Spleen (tissue), 7 donors: ENCODE measurements around the gene PRDM5.

Experiments used
- CTCF ChIP-seq, 11 experiments: fragments of 200-600 bp in 7 of 11; fragments of 450-650 bp in 4 of 11; sonication (generic) in 4 of 11; IDR thresholded peaks in 8 of 11; conservative IDR thresholded peaks in 3 of 11; 1 replicate in 7 of 11; 2 replicates in 4 of 11; pipeline versions ENCODE4 v1.4.0 to v1.8.0; 2016 to 2021; ENCODE audit warnings: antibody characterized with exemption in 11 of 11, inconsistent platforms in 4 of 11, mild to moderate bottlenecking in 1 of 11
- POLR2A ChIP-seq, 3 donors: fragments of 450-650 bp; IDR thresholded peaks; one replicate each; pipeline ENCODE4 v1.5.1; 2017; ENCODE audit warnings: antibody characterized with exemption in 3 of 3, mild to moderate bottlenecking in 1 of 3
- POLR2AphosphoS5 ChIP-seq, 3 donors: sonication (generic); formaldehyde crosslinking; IDR thresholded peaks; one replicate each; pipeline ENCODE4 v1.5.1; 2017; ENCODE audit warnings: antibody characterized with exemption in 3 of 3
- donor health status: DM: no; HTN: no; CAD: no; lungs with moderate emphysema.
- donor health status: DM: no; HTN: no; CAD: no.
- donor health status: DM: no; HTN: no; CAD: no.

- TF ChIP-seq POLR2A (IDR thresholded peaks at IDR 0.05) = no peak
- TF ChIP-seq CTCF (IDR thresholded peaks at IDR 0.05 in 8 of 11, conservative IDR thresholded peaks at IDR 0.05 in 3 of 11) = no peak
- no peak for TF ChIP-seq POLR2AphosphoS5 (IDR thresholded peaks at IDR 0.05)
Measured at GRCh38 chr4:120847019-120847582, 75.4 kb downstream of the PRDM5 start.
